M059J (cell line): Measurements from ENCODE around the gene PRPF39. TPM values are rescaled to one million over a fixed set of nuclear protein-coding genes. Genes with fewer than 3 reads are reported as not detected.
A peak's percentile ranks its signal among the peaks of the same experiment; 100 is the strongest.
"Not testable (repeated sequence)": the region's sequence is repeated elsewhere in the genome, so short reads cannot be mapped to it uniquely, and the experiment has no call there.

Experiments used
- DNase-seq: peaks from one replicate; pipeline ENCODE4 v3.0.0-alpha.2; 2012; ENCODE audit warnings: low read depth
- total RNA-seq: library from RNA; depleted of rRNA; stranded (reverse); fragments of >200 nt; shearing (Covaris generic); gene quantifications from 2 replicates; pipeline ENCODE4 v1.2.3, GENCODE V29; 2014; rRNA removed

PRPF39 gene, protein sequence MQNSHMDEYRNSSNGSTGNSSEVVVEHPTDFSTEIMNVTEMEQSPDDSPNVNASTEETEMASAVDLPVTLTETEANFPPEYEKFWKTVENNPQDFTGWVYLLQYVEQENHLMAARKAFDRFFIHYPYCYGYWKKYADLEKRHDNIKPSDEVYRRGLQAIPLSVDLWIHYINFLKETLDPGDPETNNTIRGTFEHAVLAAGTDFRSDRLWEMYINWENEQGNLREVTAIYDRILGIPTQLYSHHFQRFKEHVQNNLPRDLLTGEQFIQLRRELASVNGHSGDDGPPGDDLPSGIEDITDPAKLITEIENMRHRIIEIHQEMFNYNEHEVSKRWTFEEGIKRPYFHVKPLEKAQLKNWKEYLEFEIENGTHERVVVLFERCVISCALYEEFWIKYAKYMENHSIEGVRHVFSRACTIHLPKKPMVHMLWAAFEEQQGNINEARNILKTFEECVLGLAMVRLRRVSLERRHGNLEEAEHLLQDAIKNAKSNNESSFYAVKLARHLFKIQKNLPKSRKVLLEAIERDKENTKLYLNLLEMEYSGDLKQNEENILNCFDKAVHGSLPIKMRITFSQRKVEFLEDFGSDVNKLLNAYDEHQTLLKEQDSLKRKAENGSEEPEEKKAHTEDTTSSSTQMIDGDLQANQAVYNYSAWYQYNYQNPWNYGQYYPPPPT
- total RNA-seq, result 10.1 and 16.6 TPM in 2 replicates

DNA sequence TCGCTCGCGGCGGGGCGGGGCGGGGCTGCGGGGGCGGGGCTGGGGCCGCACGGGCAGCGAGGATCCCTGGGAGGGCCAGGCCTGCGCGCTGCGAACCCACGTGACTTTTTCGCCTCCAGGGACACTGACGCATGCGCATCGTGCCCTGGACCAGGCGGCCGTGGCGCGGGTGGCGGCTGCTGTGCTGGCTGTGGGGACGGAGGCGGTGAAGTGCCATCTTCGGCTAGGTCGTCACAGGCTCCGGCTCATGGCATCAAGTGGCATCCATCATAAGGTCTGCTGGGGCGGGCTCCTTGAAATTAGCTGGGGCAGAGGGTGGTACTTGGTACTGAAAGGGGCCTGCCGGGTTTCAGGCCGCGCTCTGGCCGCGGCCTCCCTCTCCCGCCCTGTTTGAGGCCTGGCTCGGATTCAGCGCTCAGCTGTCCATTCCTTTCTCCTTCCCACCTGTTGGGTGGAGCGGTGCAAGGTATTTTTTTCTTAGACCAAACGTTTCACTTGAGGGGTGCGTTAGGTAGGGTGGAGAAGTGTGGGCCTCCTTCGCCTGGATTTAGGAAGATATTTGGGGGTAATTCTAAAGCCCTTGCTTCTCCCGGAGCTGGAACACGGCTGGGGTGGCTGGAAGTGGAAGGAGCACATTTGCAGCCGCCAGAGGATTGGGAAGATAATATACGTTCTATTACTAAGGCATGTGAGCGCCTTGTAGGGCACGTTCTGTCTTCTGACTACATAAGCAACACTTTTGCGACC lies at the start of gene PRPF39:
TSS of gene PRPF39 (plus strand) at position 141 of the 747 bp plus-strand sequence. CDS start 11,124 bp downstream, outside the sequence.
- peak; percentile 89 for DNase-seq

DNA sequence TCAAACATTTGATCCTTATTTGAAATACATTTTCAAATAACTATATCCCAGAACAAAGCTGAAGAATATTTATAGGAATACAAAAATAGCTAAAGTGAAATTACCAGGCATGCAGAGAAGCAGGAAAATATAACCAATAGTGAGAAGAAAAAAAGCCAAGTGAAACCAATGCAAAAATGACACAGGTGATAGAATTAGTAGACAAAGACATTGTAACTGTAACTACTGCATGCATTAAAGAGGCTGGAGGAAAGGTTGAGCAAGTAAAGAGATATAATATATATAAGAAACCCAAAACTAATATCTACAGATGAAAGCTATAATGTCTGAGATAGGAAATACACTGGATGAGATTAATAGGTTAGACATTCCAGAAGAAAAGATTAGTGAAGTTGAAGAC lies 49.2 kb upstream of the PRPF39 start:
- DNase-seq, result no peak

DNA sequence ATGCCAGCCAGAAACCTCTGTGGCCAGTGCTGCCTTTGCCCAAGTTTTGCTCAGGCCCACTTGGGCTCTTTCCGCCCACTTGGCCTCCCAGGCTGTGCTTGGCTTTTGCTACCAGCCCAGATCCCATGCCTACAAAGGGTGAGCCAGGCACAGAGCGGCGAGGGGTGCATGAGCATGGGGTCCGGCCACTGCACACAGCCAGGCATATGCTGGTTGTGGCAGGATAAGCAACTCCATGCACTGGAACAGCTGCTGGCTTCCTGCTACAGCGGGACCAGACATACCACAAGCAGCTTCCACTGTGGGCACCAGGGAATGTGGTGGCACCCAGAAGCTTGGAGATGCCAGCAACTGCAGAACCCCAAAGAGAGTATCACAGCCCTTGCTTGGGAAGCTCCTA lies 45.7 kb upstream of the PRPF39 start:
- no peak for DNase-seq

DNA sequence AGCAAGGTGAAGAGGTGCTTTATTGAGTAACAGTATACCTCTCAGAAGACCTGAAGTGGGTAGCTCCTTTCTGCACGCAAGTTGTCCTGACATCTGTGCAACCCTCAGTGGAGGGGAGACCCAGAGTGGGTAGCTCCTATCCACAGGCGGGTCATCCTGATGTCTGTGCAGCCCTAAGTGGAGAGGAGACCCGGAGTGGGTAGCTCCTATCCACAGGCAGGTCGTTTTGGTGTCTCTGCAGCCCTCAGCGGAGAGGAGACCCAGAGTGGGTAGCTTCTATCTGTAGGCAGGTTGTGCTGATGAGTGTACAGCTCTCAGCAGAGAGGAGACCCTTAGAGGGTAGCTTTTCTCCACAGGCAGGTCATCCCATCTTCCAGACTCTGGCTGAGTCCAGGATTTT lies 45.1 kb upstream of the PRPF39 start:
- no peak for DNase-seq

DNA sequence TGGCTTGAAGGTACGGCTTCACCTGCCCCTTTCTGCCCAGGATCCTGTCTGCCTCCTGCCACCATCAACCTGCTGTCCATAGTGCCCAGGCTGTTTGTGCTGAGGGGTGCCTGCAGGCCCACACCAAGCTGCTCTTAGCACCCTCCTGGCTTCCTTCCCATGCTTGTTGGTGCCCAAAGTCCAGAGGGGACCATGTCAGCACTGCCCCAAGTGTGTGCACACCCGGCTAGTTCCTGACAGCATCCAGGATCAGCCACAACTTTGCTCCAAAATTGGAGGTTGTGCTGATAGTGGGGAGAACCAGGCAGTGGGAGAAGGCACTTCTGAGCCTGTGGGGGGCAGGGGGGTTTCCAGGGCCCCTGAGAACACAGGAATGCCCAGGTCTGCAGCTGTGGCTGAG lies 44.5 kb upstream of the PRPF39 start:
- DNase-seq, result no peak

DNA sequence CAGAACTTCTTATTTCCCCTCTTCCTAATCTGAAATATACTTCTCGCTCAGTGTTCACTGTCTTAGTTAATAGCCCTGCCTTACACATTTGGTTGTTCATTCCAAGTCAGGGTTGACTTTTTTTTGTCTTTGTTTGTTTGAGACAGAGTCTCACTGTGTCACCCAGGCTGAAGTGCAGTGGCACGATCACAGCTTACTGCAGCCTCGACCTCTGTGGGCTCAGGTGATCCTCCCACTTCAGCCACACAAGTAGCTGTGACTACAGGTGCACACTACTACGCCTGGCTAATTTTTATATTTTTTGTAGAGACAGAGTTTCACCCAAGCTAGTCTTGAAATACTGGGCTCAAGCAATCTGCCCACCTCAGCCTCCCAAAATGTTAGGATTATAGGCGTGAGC lies 42.3 kb upstream of the PRPF39 start:
- no peak for DNase-seq

DNA sequence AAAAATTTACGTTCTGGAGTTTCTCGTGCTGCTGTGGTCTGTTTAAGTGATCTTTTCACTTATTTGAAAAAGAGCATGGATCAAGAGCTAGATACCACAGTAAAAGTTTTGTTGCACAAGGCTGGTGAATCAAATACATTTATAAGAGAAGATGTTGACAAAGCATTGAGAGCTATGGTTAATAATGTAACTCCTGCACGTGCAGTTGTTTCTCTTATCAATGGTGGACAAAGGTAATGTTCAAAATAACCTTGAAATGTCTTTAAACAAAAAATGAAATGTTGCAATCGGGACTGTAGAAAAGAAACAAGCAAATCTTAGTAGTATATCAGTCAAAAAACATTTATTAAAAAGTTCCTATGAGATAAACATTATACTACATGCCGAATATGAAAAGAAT lies 39.3 kb upstream of the PRPF39 start:
- DNase-seq, result no peak

DNA sequence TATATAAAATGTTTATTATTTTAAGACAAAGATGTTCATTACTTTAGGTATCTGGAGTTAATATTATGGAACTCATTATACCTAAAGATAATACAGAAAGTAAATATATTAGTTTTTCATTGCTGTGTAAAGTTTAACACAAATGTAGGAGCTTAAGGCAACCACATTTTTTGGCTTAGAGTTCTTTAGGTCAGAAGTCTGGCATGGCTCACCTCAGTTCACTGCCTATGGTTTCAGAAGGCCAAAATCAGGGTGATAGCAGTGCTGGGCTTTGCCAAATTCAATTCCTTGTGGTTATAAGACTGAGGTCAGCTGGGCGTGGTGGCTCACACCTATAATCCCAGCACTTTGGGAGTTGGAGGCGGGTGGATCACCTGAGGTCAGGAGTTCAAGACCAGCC lies 35.5 kb upstream of the PRPF39 start:
- no peak for DNase-seq

DNA sequence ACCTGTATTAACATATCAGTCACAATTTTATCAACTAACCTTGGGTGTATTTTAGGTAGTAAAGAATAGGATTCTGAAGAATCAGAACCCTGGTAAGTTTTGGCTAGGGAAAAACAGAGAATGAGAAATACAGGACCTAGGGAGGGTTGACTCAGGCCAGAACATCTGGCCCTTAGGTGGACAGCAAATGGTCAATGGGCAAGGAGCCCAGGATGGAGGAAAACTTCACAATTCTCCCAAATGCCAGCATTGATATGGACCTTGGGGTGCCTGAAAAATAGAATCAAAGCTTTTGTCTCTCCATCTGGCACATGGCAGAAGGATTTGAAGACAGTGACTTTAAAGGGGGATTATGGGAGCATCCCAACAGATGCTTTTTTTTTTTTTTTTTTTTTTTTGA lies 32.7 kb upstream of the PRPF39 start:
- no peak for DNase-seq

DNA sequence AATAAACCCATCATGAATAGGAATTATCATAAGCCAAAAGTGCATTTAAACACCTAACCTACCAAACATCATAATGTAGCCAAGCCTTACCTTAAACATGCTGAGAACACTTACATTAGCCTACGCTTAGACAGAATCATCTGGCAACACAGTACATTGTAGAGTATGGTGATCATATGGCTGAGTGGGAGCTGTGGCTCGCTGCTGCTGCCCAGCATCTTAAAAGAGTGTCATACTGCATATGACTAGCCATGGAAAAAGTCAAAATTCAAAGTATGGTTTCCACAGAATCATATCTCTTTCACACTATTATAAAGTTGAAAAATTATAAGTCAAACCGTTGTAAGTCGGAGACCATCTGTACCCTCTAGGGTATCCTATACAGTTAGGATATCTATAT lies 32.0 kb upstream of the PRPF39 start:
- no peak for DNase-seq

DNA sequence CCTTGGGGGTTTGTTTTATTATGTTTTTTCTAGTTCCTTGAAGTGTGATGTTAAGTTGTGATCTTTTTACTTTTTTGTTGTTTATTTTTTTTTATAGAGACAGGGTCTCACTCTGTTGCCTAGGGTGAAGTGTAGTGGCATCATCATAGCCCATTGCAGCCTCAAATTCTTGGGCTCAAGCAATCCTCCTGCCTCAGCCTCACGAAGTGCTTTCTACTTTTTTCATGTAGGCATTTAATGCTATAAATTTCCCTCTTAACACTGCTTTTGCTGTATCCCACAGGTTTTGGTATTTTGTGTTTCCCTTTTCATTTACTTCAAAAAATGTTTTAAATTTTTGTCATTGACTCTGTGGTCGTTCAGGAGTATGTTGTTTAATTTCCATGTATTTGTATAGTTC lies 26.6 kb upstream of the PRPF39 start:
- DNase-seq, result no peak

DNA sequence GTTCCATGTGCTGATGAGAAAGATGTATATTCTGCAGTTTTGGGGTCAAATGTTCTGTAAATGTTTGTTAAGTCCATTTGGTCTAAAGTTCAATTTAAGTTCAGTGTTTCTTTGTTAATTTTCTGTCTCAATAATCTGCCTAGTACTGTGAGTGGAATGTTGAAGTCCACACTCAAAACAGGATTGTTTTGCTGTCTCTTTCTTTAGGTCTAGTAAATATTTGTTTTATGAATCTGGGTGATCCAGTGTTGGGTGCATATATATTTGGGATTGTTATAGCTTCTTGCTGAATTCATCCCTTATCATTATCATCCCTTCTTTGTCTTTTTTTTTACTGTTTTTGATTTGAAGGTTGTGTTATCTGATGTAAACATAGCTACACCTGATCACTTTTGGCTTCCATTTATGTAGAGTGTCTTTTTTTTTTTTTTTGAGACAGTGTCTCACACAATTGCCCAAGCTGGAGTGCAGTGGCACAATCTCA lies 26.0 kb upstream of the PRPF39 start:
- no peak for DNase-seq

DNA sequence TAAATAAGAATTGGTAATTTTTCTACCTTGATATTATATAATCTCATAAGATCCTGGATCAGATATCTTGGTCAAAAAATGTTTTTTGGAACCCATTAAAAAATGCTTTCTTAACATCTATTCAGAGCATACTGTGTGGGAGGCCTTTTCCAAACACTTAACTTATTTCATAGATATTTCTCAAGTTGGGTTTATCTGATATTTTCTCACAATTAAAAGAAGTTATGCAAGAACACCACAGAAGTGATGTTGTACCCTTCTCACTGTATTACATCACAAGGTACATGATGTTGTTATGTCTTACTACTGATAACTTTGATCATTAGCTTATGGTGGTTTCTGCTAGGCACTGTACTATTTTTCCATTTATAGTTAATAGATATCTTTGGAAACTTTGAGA lies 23.4 kb upstream of the PRPF39 start:
- DNase-seq, result no peak

DNA sequence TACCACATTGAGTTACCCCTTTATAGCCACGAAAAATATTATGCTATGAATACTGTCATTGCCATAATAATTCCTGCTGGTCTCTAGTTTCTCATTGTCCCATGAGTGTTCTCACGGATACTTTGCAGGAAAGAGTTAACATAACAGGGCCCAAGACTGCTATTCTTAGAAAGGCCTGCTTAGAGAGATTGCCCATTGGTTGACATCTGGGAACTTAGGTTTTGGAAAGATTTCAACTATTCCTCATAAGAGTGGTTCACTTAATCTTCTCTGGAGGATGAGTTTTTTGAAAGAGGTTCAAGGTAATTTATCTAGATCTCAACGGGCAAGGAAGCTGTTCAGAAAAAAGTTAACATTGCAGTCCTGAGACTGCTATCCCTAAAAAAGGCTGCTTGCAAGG lies 18.4 kb upstream of the PRPF39 start:
- no peak for DNase-seq

DNA sequence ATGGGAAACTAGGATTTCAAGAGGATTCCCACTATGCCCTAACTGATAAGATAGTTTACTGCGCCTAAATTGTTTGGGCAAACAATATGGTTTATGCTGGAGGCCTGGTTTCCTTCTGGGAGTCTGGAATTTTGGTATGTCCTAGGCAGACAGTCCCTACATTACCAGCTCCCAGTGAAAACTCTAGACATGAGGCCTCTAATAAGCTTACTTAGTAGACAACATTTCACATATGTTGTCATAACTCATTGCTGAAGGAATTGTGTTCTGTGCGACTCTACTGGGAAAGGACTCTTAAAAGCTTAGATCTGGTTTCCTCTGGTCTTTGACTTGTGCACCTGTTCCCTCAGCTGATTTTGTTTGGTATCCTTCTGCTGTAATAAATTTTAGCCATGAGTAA lies 18.0 kb upstream of the PRPF39 start:
- DNase-seq, result no peak

DNA sequence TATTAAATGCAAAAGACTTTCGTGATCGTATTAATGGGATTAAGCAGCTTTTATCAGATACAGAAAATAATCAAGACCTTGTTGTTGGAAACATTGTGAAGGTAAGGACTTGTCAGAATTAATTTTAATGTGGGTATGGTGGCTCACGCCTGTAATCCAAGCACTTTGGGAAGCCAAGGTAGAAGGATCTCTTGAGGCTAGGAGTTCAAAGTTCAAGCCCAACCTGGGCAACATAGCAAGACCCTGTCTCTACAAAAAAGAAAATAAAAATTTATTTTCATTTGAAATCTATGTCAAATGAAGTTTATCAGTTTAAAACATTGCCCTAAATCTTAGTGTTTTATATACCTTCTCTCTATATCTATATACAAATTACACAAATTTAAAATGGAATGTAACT lies 17.2 kb upstream of the PRPF39 start:
- no peak for DNase-seq

DNA sequence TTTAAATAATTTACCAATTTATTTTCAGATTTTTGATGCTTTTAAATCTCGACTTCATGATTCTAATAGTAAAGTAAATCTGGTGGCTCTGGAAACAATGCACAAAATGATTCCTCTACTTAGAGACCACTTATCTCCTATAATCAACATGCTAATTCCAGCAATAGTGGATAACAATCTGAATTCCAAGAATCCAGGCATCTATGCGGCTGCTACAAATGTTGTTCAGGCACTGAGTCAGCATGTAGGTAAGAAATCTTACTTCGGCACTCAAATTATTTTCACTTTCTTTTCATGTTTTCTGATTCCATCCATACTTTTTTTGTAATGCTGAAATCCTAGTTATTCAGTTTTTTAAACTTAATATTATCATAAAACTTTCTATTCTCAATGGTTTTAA lies 15.5 kb upstream of the PRPF39 start:
- no peak for DNase-seq

DNA sequence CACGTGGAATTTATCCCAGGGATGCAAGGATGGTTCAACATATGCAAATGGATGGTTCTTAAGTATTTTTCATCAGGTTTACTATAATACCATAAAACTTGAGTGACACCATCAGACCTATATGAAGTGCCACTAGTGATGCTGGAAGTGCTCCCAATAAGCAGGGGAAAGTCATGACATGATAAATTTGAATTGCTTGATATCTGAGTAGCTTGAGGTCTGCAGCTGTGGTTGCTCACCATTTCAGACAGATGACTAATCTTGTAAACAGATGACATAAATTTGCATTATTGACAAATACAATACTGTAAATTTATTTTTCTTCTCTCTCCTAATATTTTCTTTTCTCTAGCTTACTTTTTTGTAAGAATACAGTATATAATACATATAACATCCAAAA lies 13.7 kb upstream of the PRPF39 start:
- peak; percentile 46 for DNase-seq

DNA sequence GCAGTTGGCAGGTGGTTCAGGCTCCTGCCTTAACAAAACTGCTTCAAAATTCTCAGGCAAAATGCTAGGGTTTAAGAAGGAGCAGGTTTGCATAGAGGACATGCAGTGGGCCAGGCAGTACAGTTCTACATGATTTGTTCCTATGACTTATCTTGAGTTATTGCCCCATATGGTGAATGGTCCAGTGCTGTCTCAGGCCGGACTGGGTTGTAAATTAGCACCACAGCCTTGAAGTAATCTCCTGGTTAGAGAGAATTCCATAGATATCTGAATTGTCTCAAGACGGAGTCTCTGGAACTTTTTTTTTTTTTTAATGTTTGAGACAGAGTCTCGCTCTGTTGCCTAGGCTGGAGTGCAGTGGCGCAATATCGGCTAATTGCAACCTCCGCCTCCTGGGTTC lies 11.8 kb upstream of the PRPF39 start:
- no peak for DNase-seq

DNA sequence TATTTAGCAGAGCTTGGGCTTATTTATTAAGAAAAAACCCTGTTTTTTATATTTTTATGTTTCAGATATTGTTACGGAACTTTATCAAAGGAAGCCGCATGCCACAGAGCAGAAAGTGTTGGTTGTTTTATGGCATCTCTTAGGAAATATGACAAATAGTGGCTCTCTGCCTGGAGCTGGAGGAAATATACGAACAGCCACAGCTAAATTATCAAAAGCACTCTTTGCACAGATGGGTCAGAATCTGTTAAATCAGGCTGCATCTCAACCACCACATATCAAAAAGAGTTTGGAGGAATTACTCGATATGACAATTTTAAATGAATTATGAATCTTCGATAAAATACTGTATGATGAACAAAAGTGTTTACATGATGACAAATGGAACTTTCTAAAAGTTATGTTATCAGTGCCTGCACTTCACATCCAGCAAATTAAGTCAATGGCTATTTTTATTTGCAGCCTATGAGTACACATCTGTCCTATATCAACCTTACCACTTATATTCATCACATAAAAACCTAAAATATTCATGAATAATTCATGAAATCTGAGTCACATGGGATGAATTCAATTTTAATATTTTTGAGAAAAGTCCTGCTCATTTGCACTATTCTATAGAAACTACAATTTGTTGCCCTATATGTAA lies 10.6 kb upstream of the PRPF39 start:
- DNase-seq, result no peak

DNA sequence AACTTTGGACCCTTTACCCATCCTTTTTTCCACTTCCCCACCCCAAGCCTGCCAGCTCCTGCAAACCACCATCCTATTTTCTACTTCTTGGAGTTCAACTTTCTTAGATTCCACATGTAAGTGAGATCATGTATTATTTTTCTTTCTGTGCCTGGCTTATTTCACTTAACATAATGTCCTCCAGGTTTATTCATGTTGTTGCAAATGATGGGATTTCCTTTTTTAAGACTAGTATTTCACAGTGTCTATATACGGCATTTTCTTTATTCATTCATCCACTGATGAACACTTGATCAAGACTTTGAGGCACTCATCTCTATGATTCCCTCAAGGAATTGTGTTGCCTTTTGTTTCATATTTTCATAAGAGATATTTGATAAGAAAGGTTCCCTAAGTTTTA lies 5.6 kb upstream of the PRPF39 start:
- DNase-seq, result no peak

DNA sequence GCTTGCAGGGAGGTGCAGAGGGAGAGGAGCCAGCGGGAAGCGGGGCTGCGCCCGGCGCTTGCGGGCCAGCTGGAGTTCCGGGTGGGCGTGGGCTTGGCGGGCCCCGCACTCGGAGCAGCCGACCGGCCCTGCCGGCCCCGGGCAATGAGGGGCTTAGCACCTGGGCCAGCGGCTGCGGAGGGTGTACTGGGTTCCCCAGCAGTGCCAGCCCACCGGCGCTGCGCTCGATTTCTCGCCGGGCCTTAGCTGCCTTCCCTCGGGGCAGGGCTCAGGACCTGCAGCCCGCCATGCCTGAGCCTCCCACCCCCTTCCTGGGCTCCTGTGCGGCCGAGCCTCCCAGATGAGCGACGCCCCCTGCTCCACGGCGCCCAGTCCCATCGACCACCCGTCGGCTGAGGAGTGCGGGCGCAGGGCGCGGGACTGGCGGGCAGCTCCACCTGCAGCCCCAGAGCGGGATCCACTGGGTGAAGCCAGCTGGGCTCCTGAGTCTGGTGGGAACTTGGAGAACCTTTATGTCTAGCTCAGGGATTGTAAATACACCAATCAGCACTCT lies 3.4 kb upstream of the PRPF39 start:
- not testable (repeated sequence) for DNase-seq
